Hypothalamus (tissue), 51 donors: Measurements from ENCODE around the gene GLCCI1.
"Not testable (repeated sequence)": the region's sequence is repeated elsewhere in the genome, so short reads cannot be mapped to it uniquely, and the experiment has no call there.

Experiments
- DNase-seq, 51 donors: peaks; one replicate each; lab custom pipeline; 2025; lab: John Stamatoyannopoulos, UW

Gene GLCCI1

DNA sequence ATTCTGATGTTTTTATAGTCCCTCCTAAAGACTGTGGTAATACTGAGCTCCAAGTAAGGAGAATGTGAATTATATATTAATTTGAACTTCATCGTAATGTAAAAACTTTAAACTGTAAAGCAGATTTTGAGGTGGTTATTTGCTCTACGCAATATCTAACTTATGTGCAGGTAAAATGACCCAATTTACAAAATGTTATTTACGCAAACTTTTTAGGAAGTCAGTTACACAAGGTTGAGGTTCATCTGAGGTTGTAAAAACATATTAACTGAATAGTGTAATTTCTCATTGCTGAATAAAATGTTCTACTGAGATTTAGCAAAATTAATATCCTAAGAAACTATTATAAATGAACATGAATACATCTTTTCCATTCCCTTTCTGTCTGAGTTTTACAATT lies 15.8 kb downstream of the GLCCI1 start:
- no peak for DNase-seq

DNA sequence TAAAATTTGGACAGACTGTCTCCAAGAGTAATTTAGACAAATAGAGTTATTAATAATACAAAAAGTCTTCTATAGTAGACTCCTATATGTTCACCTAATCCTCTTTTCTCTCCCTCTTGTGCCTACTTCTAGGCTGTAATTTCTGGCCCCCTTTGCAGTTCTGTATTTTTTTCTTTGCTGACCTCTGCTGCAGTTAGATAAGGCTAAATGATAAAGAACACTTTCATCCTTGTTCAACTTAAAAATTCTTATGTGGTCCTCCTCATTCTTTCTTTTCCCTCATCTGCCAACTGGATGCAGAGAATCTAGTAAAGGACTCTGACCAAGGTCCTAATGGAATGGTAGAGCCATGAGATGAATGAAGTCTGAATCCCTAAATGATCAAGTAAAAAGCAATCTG lies 20.1 kb downstream of the GLCCI1 start:
- no peak for DNase-seq

GRCh38 chr7:7989133-7989532 lies 20.5 kb downstream of the GLCCI1 start:
- no peak for DNase-seq

- DNase-seq = no peak
These were observed 21.2 kb downstream of the GLCCI1 start for GRCh38 chr7:7989616-7990440.

GRCh38 chr7:7990441-7990761 lies 21.8 kb downstream of the GLCCI1 start:
- no peak for DNase-seq

DNA sequence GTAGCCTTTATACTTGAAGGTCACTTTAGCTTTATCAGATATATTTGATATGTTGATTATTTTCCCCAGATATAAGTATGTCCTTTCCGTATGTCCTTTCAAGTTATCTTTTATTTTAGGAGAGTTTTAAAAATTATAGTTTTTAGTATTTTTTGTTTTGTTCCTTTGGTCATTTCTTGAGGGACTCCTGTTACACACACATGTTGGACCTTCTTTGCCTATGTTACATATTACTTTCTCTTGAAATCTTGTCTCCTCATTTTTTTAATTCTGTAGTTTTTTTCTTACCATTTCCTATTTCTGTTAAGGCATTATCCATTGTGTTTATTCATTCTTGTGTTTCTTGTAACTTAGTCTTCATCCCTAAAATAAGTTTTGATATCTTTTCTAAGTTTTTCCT lies 23.9 kb downstream of the GLCCI1 start:
- DNase-seq = no peak

GRCh38 chr7:7995348-7995747 lies 26.8 kb downstream of the GLCCI1 start:
- not testable (repeated sequence) for DNase-seq

GRCh38 chr7:7996568-7996967 lies 28.0 kb downstream of the GLCCI1 start:
- DNase-seq = no peak

GRCh38 chr7:8000315-8000941 lies 31.8 kb downstream of the GLCCI1 start:
- no peak for DNase-seq

GRCh38 chr7:8003077-8003476 lies 34.5 kb downstream of the GLCCI1 start:
- DNase-seq = no peak

DNA sequence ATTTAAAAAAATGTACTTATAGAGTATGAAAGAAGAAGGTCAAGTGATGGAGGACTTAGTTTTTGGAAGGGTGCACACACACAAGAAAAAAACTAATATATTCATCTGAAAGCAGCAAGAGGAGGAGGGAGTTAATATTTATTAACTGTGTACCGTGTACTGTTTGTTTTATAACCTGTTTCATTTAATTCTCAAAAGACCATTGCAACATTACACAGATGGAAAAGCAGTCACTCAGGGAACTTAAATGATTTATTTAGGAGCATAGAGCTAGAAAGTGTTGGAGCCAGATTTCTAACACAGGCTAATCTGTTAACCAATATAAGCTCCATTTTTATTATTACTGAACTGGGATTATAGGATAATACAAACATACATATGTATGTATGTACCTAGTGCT lies 36.7 kb downstream of the GLCCI1 start:
- DNase-seq = no peak

DNA sequence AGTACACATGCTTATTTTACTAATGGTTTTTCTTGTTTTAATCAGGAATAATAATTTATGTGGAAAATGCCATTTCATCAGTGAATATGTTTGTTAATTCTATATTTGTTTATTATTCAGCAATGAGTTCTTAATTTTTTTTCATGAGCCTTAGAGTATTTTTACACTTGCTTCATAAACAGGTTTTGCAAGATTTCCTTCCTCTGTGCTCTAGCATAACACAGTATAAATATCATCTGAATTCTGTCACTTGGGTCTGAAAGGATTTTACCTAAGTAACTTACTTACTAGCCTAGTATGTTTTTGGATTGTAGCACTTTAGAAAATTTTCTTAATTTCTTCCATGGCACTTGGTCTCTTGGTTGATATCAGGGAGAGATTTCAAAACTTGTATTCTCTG lies 45.8 kb downstream of the GLCCI1 start:
- DNase-seq = no peak

GRCh38 chr7:8015100-8015745 lies 46.6 kb downstream of the GLCCI1 start:
- no peak for DNase-seq

DNA sequence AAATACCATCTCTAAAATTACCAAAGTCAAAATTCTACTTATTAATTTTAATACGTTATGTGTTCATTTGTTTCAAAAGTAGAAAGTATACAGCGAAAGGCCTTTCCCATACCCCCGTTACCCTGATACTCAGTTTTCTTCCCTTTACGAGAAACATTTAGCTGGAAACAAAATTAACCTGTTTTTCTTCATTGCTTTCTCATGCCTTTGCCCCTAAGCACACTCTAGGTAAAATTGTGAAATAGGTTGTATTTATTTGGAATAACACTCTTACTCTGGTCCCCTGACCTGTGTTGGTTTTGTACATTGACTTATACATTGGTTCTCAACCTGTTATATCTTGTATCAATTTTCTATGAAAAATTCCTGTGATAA lies 47.1 kb downstream of the GLCCI1 start:
- DNase-seq = no peak

DNA sequence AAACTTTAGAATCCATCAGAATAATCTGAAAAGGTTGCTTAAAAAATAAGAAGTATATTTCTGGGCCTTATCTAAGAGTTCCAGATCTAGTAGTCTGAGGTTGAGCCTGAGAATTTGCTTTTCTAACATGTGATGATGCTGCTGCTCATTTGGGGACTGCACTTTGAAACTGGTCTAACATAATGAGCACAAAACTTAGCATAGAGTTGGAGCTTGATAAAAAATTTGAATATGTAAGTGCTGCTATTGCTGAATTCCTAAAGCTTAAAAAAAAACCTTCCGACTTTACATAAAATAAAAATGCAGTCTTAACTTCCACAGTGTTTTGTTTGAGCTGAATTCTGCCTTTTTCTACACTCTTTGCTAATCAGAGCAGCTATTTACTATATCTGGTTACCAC lies 48.8 kb downstream of the GLCCI1 start:
- no peak for DNase-seq

DNA sequence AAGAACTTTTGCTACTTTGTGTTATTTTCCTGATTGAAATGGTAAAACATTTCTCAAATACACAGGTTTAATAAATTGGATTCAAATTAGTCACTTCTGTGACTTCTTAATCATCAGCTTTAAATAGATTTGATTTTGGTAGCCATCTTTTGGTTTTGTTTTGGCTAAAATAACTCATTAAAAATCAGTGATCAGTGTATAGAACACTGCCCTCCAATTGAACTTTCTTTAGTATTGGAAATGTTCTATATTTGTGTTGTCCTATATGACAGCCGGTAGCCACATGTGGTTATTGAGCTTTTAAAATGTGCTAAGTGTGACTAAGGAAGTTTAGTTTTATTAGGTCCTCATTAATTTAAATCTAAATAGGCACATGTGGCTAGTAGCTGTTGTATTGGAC lies 50.4 kb downstream of the GLCCI1 start:
- DNase-seq = no peak

DNA sequence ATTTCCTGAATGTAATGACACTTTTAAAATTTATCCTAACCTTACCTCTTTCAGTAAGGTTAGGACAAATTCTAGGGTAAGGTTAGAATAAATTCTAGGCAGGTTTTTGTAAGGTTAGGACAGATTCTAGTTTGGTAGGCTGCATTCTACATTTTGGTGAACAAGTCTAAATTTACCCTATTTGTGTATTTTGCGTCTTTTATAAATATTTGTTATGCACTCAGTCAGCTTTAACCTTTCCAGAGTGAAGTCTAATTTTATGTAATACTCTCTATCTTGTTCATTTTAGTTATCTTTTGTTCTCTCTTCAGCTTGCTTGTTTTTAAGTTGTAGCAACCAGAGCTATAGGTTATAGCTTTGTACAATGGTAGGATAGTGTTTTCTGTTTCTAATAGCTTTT lies 54.0 kb downstream of the GLCCI1 start:
- no peak for DNase-seq

DNA sequence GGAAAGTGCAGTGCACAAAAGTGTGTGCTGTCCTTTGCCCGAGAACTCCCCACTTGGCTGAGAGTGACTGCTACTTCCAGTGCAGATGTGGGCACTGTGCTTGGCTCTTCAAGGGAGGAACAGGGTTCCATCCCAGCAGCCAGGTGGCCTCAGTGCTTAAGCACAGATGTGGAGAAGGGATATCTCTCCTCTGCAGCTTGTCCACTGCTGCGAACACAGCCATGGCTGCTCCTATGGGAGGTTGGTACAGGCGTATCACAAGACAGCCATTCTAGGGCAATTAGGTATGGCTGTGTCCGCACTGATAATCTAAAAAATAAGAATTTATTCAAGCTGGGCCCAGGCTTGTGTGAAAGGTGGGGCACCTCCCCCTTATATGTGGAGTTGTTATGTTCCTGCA lies 66.6 kb downstream of the GLCCI1 start:
- DNase-seq = no peak

DNA sequence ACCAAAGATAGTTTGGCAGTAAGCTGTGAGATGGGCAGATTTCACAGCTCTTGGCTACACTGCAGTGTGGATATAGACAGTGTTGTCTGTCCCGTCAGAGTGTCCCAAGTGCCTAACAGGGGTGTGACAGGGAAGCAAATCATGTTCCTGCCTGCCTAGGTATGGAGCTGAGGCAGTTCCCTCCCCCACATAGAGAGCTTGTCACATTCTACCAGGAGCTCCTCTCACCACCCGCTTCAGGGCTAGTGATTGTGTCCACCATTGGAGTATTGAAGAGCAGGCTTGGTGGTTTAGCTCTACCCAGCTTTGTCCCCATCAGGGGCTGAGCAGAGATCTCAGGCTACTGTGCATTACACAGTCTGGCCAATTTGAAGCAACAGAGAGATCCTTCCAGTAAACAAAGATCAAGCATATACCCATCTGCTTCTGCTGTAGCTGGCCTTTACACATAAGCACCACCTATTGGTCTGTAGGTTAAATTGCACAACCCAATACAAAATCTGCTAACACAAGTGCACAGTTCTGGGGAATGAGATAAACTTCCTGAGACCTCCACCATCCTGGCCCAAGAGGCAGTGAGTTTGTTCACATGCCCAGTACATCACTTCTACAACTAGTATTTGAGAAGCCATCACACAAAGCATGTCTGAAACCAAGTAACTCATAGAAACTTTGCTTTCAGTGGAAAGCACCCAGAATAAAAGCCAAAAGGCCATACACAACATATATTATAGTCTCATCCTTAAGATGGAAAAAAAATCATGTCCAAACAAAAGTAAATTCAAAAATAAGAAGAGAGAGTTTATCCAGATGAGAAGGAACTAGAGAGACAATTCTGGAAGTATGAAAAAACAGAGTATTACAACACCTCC lies 67.3 kb downstream of the GLCCI1 start:
- DNase-seq = no peak

- DNase-seq = no peak
These were observed 68.6 kb downstream of the GLCCI1 start for GRCh38 chr7:8037151-8037550.

- no peak for DNase-seq
These were observed 72.3 kb downstream of the GLCCI1 start for GRCh38 chr7:8040768-8041369.
